ENCODE measurements around the gene TRABD2A.
"Not testable (repeated sequence)": the region's sequence is repeated elsewhere in the genome, so short reads cannot be mapped to it uniquely, and the experiment has no call there.

The TRABD2A gene

GRCh38 chr2:84811839-84812431 lies 68.9 kb downstream of the TRABD2A start:
- DNase-seq: no peak

GRCh38 chr2:84808279-84808678 lies 72.6 kb downstream of the TRABD2A start:
- DNase-seq: no peak

GRCh38 chr2:84807063-84807485 lies 73.8 kb downstream of the TRABD2A start:
- DNase-seq: no peak

- DNase-seq: no peak
Measured at GRCh38 chr2:84805250-84805958, 75.5 kb downstream of the TRABD2A start.

- DNase-seq: no peak
Measured at GRCh38 chr2:84801811-84802210, 79.1 kb downstream of the TRABD2A start.

- DNase-seq: no peak
Measured at GRCh38 chr2:84800194-84800805, 80.6 kb downstream of the TRABD2A start.

- no peak for DNase-seq
Measured at GRCh38 chr2:84799772-84800171, 81.1 kb downstream of the TRABD2A start.

- no peak for DNase-seq
Measured at GRCh38 chr2:84797271-84797670, 83.6 kb downstream of the TRABD2A start.

- DNase-seq: no peak
Measured at GRCh38 chr2:84796798-84797197, 84.1 kb downstream of the TRABD2A start.

- no peak for DNase-seq
Measured at GRCh38 chr2:84793641-84794040, 87.2 kb downstream of the TRABD2A start.

GRCh38 chr2:84792856-84793522 lies 87.9 kb downstream of the TRABD2A start:
- no peak for DNase-seq

GRCh38 chr2:84788498-84788897 lies 92.4 kb downstream of the TRABD2A start:
- no peak for DNase-seq

- no peak for DNase-seq
Measured at GRCh38 chr2:84788027-84788426, 92.9 kb downstream of the TRABD2A start.

- no peak for DNase-seq
Measured at GRCh38 chr2:84786601-84787000, 94.3 kb downstream of the TRABD2A start.

- no peak for DNase-seq
Measured at GRCh38 chr2:84785950-84786349, 94.9 kb downstream of the TRABD2A start.

- DNase-seq: no peak
Measured at GRCh38 chr2:84782717-84783442, 98.0 kb downstream of the TRABD2A start.

GRCh38 chr2:84781942-84782716 lies 98.8 kb downstream of the TRABD2A start:
- no peak for DNase-seq

GRCh38 chr2:84779781-84780180 lies 101.1 kb downstream of the TRABD2A start:
- DNase-seq: no peak

GRCh38 chr2:84778911-84779690 lies 101.8 kb downstream of the TRABD2A start:
- no peak for DNase-seq

GRCh38 chr2:84776011-84776410 lies 104.9 kb downstream of the TRABD2A start:
- DNase-seq: no peak

- not testable (repeated sequence) for DNase-seq
Measured at GRCh38 chr2:84773562-84773961, 107.3 kb downstream of the TRABD2A start.
